Middle frontal gyrus (tissue), 1 donor: Measurements from ENCODE around the gene ETHE1.
A peak's percentile ranks its signal among the peaks of the same experiment; 100 is the strongest.

Experiments used
- DNase-seq: peaks from one replicate; pipeline ENCODE4 v3.0.0-alpha.2; 2015; ENCODE audit warnings: low spot score; ENCODE audit errors: extremely low spot score

The ETHE1 gene, protein sequence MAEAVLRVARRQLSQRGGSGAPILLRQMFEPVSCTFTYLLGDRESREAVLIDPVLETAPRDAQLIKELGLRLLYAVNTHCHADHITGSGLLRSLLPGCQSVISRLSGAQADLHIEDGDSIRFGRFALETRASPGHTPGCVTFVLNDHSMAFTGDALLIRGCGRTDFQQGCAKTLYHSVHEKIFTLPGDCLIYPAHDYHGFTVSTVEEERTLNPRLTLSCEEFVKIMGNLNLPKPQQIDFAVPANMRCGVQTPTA

DNA sequence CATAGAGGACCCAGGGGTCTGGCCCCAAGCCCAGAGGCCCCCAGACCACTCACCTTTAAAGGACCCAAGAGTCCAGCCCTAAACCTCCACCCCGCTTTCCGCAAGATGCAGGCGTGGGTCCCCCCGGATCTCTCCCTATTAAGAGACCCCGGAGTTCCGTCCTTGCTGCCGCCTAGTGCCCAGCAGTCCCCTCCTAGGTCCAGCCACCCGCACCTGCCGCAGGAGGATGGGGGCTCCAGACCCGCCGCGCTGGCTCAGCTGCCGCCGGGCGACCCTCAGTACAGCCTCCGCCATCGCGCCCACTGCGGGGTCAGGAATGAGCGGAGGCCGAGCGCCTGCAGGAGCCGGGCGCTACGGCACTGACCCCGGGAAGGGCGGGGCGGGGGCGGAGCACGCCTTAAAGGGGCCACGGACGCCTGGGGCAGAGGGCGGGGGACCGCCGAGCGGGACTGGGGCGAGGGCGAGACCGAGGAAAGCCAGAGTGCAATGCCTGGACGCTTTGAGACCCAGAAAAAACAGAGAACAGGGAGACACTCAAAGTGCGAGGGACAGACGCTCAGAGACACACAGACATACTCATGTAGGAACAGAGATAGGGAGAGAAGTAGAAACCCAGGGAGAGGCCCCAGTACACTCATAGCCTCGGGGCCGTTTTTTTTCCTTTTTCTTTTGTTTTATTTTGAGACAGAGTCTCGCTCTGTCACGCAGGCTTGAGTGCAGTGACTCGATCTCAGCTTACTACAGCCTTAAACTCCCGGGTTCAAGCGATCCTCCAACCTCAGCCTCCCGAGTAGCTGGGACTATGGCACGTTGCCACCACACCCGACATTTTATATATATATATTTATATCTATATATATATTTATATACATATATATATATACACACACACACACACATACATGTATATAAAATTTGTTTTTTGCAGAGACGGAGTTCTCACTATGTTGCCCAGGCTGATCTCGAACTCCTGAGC is at the start of gene ETHE1:
Gene ETHE1 (minus strand): TSS at position 318 of the 976 bp plus-strand sequence. CDS start 24 bp downstream, at position 294.
- peak; percentile 39 for DNase-seq

DNA sequence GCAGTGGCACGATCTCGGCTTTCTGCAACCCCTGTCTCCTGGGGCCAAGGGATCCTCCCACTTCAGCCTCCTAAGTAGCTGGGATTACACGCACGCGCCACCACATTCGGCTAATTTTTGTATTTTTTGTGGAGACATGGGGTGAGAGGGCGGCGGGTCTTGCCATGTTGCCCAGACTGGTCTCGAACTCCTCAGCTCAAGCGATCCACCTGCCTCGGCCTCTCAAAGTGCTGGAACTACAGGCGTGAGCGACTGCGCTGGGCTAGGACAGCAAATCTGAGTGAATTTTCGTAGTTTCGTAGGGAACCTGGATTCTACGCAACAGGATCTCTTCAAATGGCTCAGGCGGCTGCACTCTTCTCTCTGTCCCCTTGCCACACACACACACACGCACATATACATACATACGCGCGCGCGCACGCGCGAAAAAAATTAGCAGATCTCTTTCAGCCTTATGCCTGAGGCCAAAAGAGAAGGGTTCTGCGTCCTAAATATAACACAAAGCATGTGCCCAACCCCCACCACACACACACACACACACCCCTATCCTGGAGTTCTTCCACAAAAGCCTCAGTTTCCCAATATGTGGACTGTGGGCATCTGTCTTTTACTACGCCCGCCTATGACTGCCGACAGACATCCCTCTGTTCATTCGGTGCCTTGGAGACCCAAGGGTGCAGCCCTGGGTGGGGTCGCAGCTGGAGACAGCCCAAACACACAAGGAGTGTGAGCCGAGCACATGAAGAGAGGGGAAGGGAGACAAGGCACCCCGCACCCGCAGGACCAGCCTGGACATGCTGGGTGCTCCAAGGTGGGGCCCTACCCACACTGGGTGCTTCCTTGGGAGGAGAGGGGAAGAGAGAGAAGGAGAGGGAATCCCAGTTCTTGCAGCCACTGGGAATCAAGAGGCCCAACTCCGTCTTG is 49.2 kb upstream of the ETHE1 start:
- DNase-seq = no peak

GRCh38 chr19:43575156-43575950 is 48.4 kb upstream of the ETHE1 start, which contains the start of the genes PINLYP and XRCC1:
TSS of gene PINLYP (plus strand) at chr19:43575801. CDS start at chr19:43577192, 1,391 bp downstream.
TSS of gene XRCC1 (minus strand) at chr19:43575527. CDS start at chr19:43575458, 69 bp downstream.
- DNase-seq = peak; percentile 93

- no peak for DNase-seq
Measured at GRCh38 chr19:43574424-43575155, 47.6 kb upstream of the ETHE1 start.

GRCh38 chr19:43572171-43572588 is 45.2 kb upstream of the ETHE1 start:
- no peak for DNase-seq

GRCh38 chr19:43570174-43570791 is 43.3 kb upstream of the ETHE1 start:
- DNase-seq = no peak

DNA sequence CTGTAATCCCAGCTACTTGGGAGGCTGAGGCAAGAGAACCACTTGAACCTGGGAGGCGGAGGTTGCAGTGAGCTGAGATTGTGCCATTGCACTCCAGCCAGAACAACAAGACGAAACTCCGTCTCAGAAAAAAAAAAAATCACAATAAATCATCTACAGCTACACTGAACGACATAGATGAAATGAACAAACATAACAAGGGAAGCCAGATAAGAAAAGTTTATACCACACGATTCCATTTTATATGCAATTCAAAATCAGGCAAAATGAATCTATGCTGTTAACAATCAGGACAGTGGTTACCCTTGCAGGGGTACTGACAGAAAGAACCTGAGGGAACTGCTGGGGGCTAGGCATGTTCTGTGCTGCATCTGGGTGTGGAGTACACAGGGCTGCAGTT is 42.7 kb upstream of the ETHE1 start:
- no peak for DNase-seq

DNA sequence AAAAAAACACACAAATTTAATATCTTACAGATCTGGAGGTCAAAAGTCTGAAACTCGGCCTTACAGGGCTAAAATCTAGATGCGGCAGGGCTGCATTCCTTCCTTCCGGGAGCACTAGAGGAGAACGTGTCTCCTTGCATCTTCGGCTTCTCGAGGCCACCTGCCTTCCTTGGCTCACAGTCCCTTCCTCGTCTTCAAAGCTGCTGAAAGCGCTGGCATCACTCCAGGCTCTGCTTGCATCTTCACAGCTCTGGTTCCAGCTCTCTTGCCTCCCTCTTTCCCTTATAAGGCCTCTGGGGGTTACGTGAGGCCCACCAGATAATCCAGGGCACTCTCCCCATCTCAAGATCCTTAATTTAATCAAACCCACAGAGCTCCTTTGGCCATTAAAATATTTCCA is 37.8 kb upstream of the ETHE1 start:
- no peak for DNase-seq

GRCh38 chr19:43563816-43564457 is 36.9 kb upstream of the ETHE1 start:
- no peak for DNase-seq

DNA sequence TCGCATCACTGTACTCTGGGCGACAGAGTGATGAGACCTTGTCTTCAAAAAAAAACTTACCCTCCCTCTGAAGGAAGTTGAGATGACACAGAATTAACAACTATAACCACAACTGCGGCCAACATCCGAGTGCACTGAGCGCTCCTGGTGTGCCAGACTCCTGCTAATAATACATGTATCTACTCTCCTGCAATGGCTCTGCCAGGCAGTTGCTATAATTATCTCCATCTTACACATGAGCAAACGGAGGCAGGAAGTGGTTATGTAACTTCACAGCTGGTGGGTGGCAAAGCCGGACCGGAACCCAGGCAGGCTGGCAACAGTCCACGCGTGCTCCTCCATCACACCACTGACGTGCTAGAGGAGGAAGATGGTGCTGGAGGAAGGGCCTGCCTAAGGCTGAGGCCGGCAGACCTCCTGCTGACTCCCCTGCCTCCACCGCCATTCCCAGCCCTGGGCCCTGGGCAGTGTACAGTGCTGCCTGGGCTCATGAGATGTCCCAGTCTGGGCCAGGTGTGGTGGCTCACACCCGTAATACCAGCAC is 35.8 kb upstream of the ETHE1 start:
- peak; percentile 82 for DNase-seq

GRCh38 chr19:43562226-43562697 is 35.3 kb upstream of the ETHE1 start:
- DNase-seq = no peak

GRCh38 chr19:43561139-43561970 is 34.4 kb upstream of the ETHE1 start:
- DNase-seq = no peak

- no peak for DNase-seq
Measured at GRCh38 chr19:43560687-43561086, 33.7 kb upstream of the ETHE1 start.

GRCh38 chr19:43555185-43555770 is 28.3 kb upstream of the ETHE1 start:
- peak; percentile 78 for DNase-seq

DNA sequence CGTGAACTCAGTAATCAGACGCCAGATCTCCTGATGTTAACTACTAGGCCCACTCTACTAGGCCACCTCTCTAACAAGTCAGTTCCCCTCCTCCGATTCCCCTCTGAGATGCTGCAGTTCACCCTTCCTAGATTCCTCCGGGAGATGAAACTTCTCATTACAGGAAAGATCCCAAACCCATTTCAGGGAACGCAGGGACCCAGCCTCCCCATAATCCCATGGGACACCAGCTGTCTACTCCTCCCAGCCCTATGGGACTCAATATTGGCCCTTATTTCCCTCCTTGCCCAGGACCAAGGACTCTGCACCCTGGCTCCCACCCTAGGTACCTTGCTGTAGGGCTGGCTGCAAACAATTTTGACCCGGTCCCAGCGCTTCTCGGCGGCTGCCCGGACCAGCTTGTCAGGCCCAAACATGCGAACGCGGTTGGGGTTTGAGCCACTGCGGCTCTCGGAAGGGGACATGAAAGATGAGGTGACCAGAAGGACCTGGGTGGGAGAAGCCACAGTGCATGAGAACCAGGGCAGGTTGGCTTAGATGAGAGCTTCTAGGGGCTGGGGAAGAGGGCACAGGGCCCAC is 27.4 kb upstream of the ETHE1 start:
- no peak for DNase-seq

DNA sequence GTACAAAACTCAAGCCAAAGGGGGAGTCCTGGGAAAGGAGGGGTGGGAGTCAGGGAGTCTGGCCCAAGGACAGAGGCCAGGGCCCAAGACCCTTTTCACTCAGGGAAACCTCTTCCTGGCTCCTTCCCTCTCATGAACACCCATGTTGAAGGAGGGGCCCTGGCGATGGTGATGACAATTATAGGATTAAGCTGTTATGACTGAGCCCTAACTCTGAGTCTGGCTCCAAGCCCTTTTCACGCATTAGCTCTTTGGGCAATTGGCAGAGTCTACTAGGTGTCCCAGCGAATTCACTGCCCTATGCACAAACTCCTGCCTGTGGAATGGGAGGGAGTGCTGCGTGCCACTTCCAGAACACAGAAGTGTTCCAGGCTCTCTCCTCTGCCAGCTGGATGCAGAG is 26.7 kb upstream of the ETHE1 start:
- no peak for DNase-seq

DNA sequence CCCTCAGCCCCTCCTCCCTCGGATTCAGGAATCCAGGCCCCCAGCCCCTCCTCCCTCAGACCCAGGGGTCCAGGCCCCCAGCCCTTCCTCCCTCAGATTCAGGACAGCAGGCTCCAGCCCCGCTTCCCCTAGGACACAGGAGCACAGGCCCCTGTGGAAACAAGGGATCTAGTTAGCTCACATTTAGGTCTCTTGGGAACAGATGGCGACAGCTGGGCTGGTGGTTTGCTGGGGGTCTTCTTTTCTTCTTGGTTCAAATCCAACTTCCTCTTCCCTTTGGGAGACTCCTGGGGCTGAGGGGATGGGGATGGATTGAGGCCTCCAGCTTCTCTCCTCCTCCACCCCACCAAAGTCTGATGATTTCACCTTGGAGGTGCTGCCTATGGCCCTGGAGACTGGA is 25.6 kb upstream of the ETHE1 start:
- DNase-seq = no peak
